WTC11 (cell line): ENCODE measurements around the gene NCLN. TPM values are rescaled to one million over a fixed set of nuclear protein-coding genes. Genes with fewer than 3 reads are reported as not detected.
A peak's percentile ranks its signal among the peaks of the same experiment; 100 is the strongest.

Source experiments
- ATAC-seq: fragments of 200-7000 bp; cut with Tn5 transposase; 2 replicates; pipeline ENCODE4 v1.10.0; 2021; ENCODE audit warnings: mild to moderate bottlenecking, moderate library complexity
- CTCF ChIA-PET: fragments of 300-600 bp; sonication (Branson Sonifier 250); formaldehyde crosslinking; loops from one replicate; lab custom pipeline; 2021; ENCODE audit warnings: antibody characterized with exemption; lab: Charles Lee
- POLR2A ChIA-PET: fragments of 350-600 bp; sonication (Branson Sonifier 250); formaldehyde crosslinking; loops from one replicate; lab custom pipeline; 2021; ENCODE audit warnings: antibody characterized with exemption; lab: Charles Lee
- DNase-seq: peaks from one replicate; pipeline ENCODE4 v3.0.0; 2021; ENCODE audit warnings: low spot score
- H3K27ac Mint-ChIP-seq: 2 replicates; pipeline ENCODE4 v1.8.0; 2021; ENCODE audit warnings: mixed read lengths
- H3K27me3 Mint-ChIP-seq: 2 replicates; pipeline ENCODE4 v1.8.0; 2021; ENCODE audit warnings: low read depth, mild to moderate bottlenecking, moderate library complexity, mixed read lengths
- H3K36me3 Mint-ChIP-seq: 2 replicates; pipeline ENCODE4 v1.8.0; 2021; ENCODE audit warnings: mixed read lengths
- H3K4me1 Mint-ChIP-seq: 2 replicates; pipeline ENCODE4 v1.8.0; 2022; ENCODE audit warnings: mixed read lengths
- H3K4me3 Mint-ChIP-seq: 2 replicates; pipeline ENCODE4 v1.8.0; 2021; ENCODE audit warnings: mild to moderate bottlenecking, moderate library complexity, mixed read lengths
- H3K9me3 Mint-ChIP-seq: 2 replicates; pipeline ENCODE4 v1.8.0; 2021; ENCODE audit warnings: mixed read lengths
- CBFB ChIP-seq: sonication (generic); formaldehyde crosslinking; IDR thresholded peaks from 2 replicates; pipeline ENCODE4 v1.8.1; 2022; ENCODE audit warnings: mild to moderate bottlenecking, low read depth, missing genetic modification reagents
- FOXJ3 ChIP-seq: sonication (generic); formaldehyde crosslinking; IDR thresholded peaks from 2 replicates; pipeline ENCODE4 v1.9.0; 2021; ENCODE audit warnings: missing genetic modification reagents, mild to moderate bottlenecking, borderline replicate concordance
- FOXK1 ChIP-seq: sonication (generic); formaldehyde crosslinking; IDR thresholded peaks from 2 replicates; pipeline ENCODE4 v1.8.0; 2022; ENCODE audit warnings: mild to moderate bottlenecking, moderate library complexity, missing genetic modification reagents
- GTF2I ChIP-seq: fragments of 250-450 bp; sonication (Bioruptor Pico); conservative IDR thresholded peaks from 2 replicates; pipeline ENCODE4 v1.4.0; 2021; ENCODE audit warnings: mild to moderate bottlenecking
- HMGA2 ChIP-seq: fragments of 250-450 bp; sonication (Bioruptor Pico); IDR thresholded peaks from 2 replicates; pipeline ENCODE4 v1.4.0; 2021; ENCODE audit warnings: mild to moderate bottlenecking, moderate library complexity
- JUN ChIP-seq: sonication (generic); formaldehyde crosslinking; IDR thresholded peaks from 2 replicates; pipeline ENCODE4 v1.8.0; 2023; ENCODE audit warnings: mild to moderate bottlenecking, missing genetic modification reagents
- MXD4 ChIP-seq: fragments of 250-450 bp; sonication (Bioruptor Pico); IDR thresholded peaks from 2 replicates; pipeline ENCODE4 v1.8.0; 2021; ENCODE audit warnings: mild to moderate bottlenecking, moderate library complexity, borderline replicate concordance
- NFE2L1 ChIP-seq: sonication (generic); formaldehyde crosslinking; IDR thresholded peaks from 2 replicates; pipeline ENCODE4 v1.8.1; 2023; ENCODE audit warnings: missing genetic modification reagents
- OVOL2 ChIP-seq: fragments of 250-450 bp; sonication (Bioruptor Pico); IDR thresholded peaks from 2 replicates; pipeline ENCODE4 v1.9.0; 2021; ENCODE audit warnings: mild to moderate bottlenecking, borderline replicate concordance
- RORB ChIP-seq: fragments of 250-450 bp; sonication (Bioruptor Pico); IDR thresholded peaks from 2 replicates; pipeline ENCODE4 v1.9.0; 2021; ENCODE audit warnings: mild to moderate bottlenecking
- SMAD4 ChIP-seq: sonication (generic); formaldehyde crosslinking; IDR thresholded peaks from 2 replicates; pipeline ENCODE4 v1.8.0; 2022; ENCODE audit warnings: mild to moderate bottlenecking, missing genetic modification reagents
- TCF7 ChIP-seq: sonication (generic); formaldehyde crosslinking; IDR thresholded peaks from 2 replicates; pipeline ENCODE4 v1.8.0; 2022; ENCODE audit warnings: mild to moderate bottlenecking, low read depth, missing genetic modification reagents, moderate library complexity
- USF1 ChIP-seq: sonication (generic); formaldehyde crosslinking; IDR thresholded peaks from 2 replicates; pipeline ENCODE4 v1.8.0; 2022; ENCODE audit warnings: mild to moderate bottlenecking, missing genetic modification reagents
- ZNF671 ChIP-seq: fragments of 250-450 bp; sonication (Bioruptor Pico); IDR thresholded peaks from 2 replicates; pipeline ENCODE4 v1.8.0; 2021; ENCODE audit warnings: mild to moderate bottlenecking
- total RNA-seq: library from RNA; stranded (reverse); gene quantifications from 3 replicates; pipeline ENCODE4 v1.2.3, GENCODE V29; 2021
- TF ChIP-seq, protein P1 (sequence below): sonication (generic); formaldehyde crosslinking; IDR thresholded peaks from 2 replicates; pipeline ENCODE4 v1.8.0; 2023; ENCODE audit warnings: mild to moderate bottlenecking, missing genetic modification reagents
- TF ChIP-seq, protein P2 (sequence below): sonication (generic); formaldehyde crosslinking; IDR thresholded peaks from 2 replicates; pipeline ENCODE4 v1.8.1; 2022; ENCODE audit warnings: low read depth, mild to moderate bottlenecking, moderate library complexity, missing genetic modification reagents, borderline replicate concordance
- TF ChIP-seq, protein P3 (sequence below): fragments of 250-450 bp; sonication (Bioruptor Pico); IDR thresholded peaks from 2 replicates; pipeline ENCODE4 v1.9.0; 2021; ENCODE audit warnings: mild to moderate bottlenecking
- TF ChIP-seq, protein P4 (sequence below): fragments of 250-450 bp; sonication (Bioruptor Pico); conservative IDR thresholded peaks from 2 replicates; pipeline ENCODE4 v1.9.0; 2021; ENCODE audit warnings: mild to moderate bottlenecking
- TF ChIP-seq, protein P5 (sequence below): sonication (generic); formaldehyde crosslinking; IDR thresholded peaks from 2 replicates; pipeline ENCODE4 v1.8.0; 2022; ENCODE audit warnings: mild to moderate bottlenecking, missing genetic modification reagents

Gene NCLN
- total RNA-seq, 1 experiment from 2014 or later = 113 TPM

- TF ChIP-seq, protein P1, sequence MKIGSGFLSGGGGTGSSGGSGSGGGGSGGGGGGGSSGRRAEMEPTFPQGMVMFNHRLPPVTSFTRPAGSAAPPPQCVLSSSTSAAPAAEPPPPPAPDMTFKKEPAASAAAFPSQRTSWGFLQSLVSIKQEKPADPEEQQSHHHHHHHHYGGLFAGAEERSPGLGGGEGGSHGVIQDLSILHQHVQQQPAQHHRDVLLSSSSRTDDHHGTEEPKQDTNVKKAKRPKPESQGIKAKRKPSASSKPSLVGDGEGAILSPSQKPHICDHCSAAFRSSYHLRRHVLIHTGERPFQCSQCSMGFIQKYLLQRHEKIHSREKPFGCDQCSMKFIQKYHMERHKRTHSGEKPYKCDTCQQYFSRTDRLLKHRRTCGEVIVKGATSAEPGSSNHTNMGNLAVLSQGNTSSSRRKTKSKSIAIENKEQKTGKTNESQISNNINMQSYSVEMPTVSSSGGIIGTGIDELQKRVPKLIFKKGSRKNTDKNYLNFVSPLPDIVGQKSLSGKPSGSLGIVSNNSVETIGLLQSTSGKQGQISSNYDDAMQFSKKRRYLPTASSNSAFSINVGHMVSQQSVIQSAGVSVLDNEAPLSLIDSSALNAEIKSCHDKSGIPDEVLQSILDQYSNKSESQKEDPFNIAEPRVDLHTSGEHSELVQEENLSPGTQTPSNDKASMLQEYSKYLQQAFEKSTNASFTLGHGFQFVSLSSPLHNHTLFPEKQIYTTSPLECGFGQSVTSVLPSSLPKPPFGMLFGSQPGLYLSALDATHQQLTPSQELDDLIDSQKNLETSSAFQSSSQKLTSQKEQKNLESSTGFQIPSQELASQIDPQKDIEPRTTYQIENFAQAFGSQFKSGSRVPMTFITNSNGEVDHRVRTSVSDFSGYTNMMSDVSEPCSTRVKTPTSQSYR = no peak
- TF ChIP-seq ZNF671 (no peak), HMGA2 (CRISPR knock-in tag) (no peak), SMAD4 (CRISPR knock-in tag) (no peak), NFE2L1 (no peak), TCF7 (no peak)
Measured at GRCh38 chr19:3183721-3184641, 1.7 kb upstream of the NCLN start (continued).

DNA sequence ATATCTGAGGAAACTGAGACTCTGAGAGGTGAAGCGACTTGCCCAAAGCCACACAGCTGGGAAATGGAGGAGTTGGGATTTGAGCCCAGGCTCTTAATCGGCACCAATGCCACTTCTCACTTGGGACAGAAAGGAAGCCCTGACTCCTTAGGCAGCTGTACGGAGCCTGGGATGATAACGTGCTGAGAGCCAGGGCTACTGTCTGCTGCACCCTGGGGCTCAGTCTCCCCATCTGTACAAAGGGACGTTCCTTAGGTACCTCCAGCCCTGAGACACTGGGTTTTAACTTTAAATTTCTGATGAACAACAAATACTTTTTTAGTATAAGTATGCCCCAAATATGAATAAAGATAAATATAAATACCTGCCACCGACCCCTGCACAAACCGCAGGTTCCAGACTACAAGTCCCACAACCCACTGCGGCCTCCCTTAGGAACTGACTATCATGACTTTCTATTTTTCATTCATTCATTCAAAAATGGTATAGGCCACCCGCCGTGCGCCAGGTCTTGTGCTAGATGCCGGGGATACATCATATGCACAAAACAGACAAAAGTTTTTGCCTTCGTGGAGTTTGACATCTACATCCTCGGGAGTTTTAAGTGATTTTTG is 776 bp upstream of the NCLN start:
- H3K27me3 Mint-ChIP-seq = no peaks in the 10 kb centered on the region
- 0 out of 2 replicates have a peak, but pooled peaks cover 2% of the 10 kb centered on the region for H3K36me3 Mint-ChIP-seq
- H3K27ac Mint-ChIP-seq = peak overlapping the region; percentile 98
- ATAC-seq (peak; percentile 42), DNase-seq (peak; percentile 56)
- CTCF ChIA-PET = interaction anchor here (2.0 to 2.2 kb wide), 2 partner anchors 56 to 234 kb away, joined by 5 to 8 read pairs; no protein-coding TSS in a partner anchor
- H3K9me3 Mint-ChIP-seq = no peaks in the 10 kb centered on the region
- peak overlapping the region; percentile 96 for H3K4me3 Mint-ChIP-seq
- TF ChIP-seq, protein P2, sequence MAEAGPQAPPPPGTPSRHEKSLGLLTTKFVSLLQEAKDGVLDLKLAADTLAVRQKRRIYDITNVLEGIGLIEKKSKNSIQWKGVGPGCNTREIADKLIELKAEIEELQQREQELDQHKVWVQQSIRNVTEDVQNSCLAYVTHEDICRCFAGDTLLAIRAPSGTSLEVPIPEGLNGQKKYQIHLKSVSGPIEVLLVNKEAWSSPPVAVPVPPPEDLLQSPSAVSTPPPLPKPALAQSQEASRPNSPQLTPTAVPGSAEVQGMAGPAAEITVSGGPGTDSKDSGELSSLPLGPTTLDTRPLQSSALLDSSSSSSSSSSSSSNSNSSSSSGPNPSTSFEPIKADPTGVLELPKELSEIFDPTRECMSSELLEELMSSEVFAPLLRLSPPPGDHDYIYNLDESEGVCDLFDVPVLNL (CRISPR knock-in tag) = no peak
- TF ChIP-seq HMGA2 (CRISPR knock-in tag) (no peak), OVOL2 (CRISPR knock-in tag) (no peak), GTF2I (CRISPR knock-in tag) (peak; percentile 77; the same call in 1 of the 2 replicates), NFE2L1 (no peak), JUN (CRISPR knock-in tag) (no peak)
- TF ChIP-seq, protein P3, sequence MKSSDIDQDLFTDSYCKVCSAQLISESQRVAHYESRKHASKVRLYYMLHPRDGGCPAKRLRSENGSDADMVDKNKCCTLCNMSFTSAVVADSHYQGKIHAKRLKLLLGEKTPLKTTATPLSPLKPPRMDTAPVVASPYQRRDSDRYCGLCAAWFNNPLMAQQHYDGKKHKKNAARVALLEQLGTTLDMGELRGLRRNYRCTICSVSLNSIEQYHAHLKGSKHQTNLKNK (CRISPR knock-in tag) = no peak
- TF ChIP-seq, protein P4, sequence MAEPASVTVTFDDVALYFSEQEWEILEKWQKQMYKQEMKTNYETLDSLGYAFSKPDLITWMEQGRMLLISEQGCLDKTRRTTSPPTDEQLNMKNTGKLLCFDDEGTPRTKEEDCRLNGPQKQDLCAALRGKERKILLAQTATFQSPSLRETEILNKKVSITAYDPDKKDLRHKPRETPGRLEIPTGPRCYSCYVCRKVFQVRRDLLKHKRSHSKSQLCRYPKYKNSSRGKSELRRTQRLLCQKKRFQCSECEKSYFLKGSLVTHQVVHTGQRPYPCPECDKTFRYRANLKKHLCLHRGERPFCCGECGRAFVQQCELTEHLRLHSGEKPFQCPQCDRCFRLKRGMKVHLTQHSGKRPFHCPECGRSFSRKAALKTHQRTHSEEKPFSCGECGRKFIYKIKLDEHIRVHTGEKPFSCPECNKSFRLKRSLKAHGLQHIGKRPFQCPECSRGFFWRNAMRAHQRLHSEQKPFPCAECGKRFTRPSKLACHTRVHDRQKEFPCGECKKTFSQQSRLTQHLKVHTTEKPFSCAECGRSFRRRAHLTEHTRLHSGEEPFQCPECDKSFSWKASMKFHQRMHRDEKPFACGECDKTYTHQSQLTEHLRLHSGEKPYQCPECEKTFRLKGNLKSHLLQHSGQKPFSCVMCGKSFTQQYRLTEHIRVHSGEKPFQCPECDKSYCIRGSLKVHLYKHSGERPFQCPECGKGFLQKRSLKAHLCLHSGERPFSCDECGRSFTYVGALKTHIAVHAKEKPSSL (CRISPR knock-in tag) = no peak
- H3K4me1 Mint-ChIP-seq = peaks cover 20% of the 10 kb centered on the region
- POLR2A ChIA-PET = no interaction called here

- TF ChIP-seq CBFB (CRISPR knock-in tag) (no peak), MXD4 (CRISPR knock-in tag) (no peak), FOXJ3 (CRISPR knock-in tag) (no peak), SMAD4 (CRISPR knock-in tag) (no peak), OVOL2 (CRISPR knock-in tag) (no peak), JUN (CRISPR knock-in tag) (0 out of 2 replicates have a peak, but pooled peaks have one; percentile 15), USF1 (CRISPR knock-in tag) (no peak), FOXK1 (CRISPR knock-in tag) (no peak), RORB (CRISPR knock-in tag) (no peak)
- TF ChIP-seq, protein P5, sequence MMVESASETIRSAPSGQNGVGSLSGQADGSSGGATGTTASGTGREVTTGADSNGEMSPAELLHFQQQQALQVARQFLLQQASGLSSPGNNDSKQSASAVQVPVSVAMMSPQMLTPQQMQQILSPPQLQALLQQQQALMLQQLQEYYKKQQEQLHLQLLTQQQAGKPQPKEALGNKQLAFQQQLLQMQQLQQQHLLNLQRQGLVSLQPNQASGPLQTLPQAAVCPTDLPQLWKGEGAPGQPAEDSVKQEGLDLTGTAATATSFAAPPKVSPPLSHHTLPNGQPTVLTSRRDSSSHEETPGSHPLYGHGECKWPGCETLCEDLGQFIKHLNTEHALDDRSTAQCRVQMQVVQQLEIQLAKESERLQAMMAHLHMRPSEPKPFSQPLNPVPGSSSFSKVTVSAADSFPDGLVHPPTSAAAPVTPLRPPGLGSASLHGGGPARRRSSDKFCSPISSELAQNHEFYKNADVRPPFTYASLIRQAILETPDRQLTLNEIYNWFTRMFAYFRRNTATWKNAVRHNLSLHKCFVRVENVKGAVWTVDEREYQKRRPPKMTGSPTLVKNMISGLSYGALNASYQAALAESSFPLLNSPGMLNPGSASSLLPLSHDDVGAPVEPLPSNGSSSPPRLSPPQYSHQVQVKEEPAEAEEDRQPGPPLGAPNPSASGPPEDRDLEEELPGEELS (CRISPR knock-in tag) = 0 out of 2 replicates have a peak, but pooled peaks have one; percentile 89
- peak; percentile 4 for ATAC-seq
- POLR2A ChIA-PET = no interaction called here
Measured at GRCh38 chr19:3186160-3186688, 494 bp downstream of the NCLN start.

More at GRCh38 chr19:3186160-3186688, 494 bp downstream of the NCLN start:
- no peaks in the 10 kb centered on the region for H3K27me3 Mint-ChIP-seq
- 0 out of 2 replicates have a peak, but pooled peaks cover 2% of the 10 kb centered on the region for H3K36me3 Mint-ChIP-seq
- no peaks in the 10 kb centered on the region for H3K9me3 Mint-ChIP-seq
- no peak for DNase-seq
- peak overlapping the region; percentile 89 for H3K4me3 Mint-ChIP-seq
- CTCF ChIA-PET = interaction anchor here (0.9 to 2.3 kb wide), 3 partner anchors 57 to 235 kb away, joined by 3 to 7 read pairs (median 3); no protein-coding TSS in a partner anchor
- H3K4me1 Mint-ChIP-seq = peaks cover 20% of the 10 kb centered on the region
- peak overlapping the region; percentile 79 for H3K27ac Mint-ChIP-seq
